MCF 10A (cell line): Measurements from ENCODE around the gene OR2H1. TPM values are rescaled to one million over a fixed set of nuclear protein-coding genes. Genes with fewer than 3 reads are reported as not detected.

Experiments used
- BruUV-seq: library from RNA; stranded (reverse); fragments of 400-500 nt; replicated peaks from 2 replicates; lab custom pipeline; 2021; lab: Mats Ljungman, UMichigan
- CTCF ChIA-PET: fragments of 300-600 bp; sonication (Branson Sonifier 250); formaldehyde crosslinking; extraction: SDS; loops from one replicate; lab custom pipeline; 2021; ENCODE audit warnings: antibody characterized with exemption, inconsistent platforms; lab: Yijun Ruan, JAX
- POLR2A ChIA-PET: fragments of 300-600, 350-650 bp; sonication (Branson Sonifier 250); formaldehyde crosslinking; extraction: SDS; loops from one replicate; lab custom pipeline; 2020; ENCODE audit warnings: antibody characterized with exemption, inconsistent platforms; lab: Yijun Ruan, JAX
- DNase-seq: peaks from one replicate; pipeline ENCODE4 v3.0.0-alpha.2; 2018; ENCODE audit not compliant: unreplicated experiment
- H3K27ac Mint-ChIP-seq: one replicate; pipeline ENCODE4 v1.8.0; 2022; ENCODE audit warnings: mild to moderate bottlenecking, low read depth, mixed read lengths; ENCODE audit not compliant: unreplicated experiment
- H3K27me3 Mint-ChIP-seq: one replicate; pipeline ENCODE4 v1.8.0; 2022; ENCODE audit warnings: mixed read lengths; ENCODE audit not compliant: insufficient read depth, unreplicated experiment
- H3K36me3 Mint-ChIP-seq: one replicate; pipeline ENCODE4 v1.8.0; 2022; ENCODE audit warnings: mild to moderate bottlenecking, moderate library complexity, mixed read lengths; ENCODE audit not compliant: insufficient read depth, unreplicated experiment
- H3K4me1 Mint-ChIP-seq: one replicate; pipeline ENCODE4 v1.8.0; 2022; ENCODE audit warnings: mixed read lengths; ENCODE audit not compliant: insufficient read depth, unreplicated experiment
- H3K4me3 Mint-ChIP-seq: one replicate; pipeline ENCODE4 v1.8.0; 2022; ENCODE audit warnings: mild to moderate bottlenecking, moderate library complexity, mixed read lengths; ENCODE audit not compliant: unreplicated experiment
- H3K9me3 Mint-ChIP-seq: one replicate; pipeline ENCODE4 v1.8.0; 2022; ENCODE audit warnings: mixed read lengths; ENCODE audit not compliant: unreplicated experiment
- CTCF ChIP-seq: fragments of 200-600 bp; IDR thresholded peaks from one replicate; pipeline ENCODE4 v1.8.0; 2022; ENCODE audit warnings: antibody characterized with exemption, mild to moderate bottlenecking; ENCODE audit not compliant: unreplicated experiment
- intact Hi-C: fragments of 100-400 bp; cut with micrococcal nuclease; formaldehyde crosslinking; loops from 2 replicates; pipeline ENCODE4 v1.14.1; 2022
- total RNA-seq: library from RNA; stranded (reverse); gene quantifications from 2 replicates; pipeline ENCODE4 v1.2.3, GENCODE V29; 2022

The OR2H1 gene
- total RNA-seq, 1 experiment from 2014 or later, result not detected

GRCh38 chr6:29507319-29507718 lies 50.4 kb downstream of the OR2H1 start:
- CTCF ChIA-PET, result no interaction called here
- Mint-ChIP-seq H3K27me3 (peaks cover 50% of the 10 kb centered on the region), H3K4me1 (peaks cover 6% of the 10 kb centered on the region)

GRCh38 chr6:29509239-29509638 lies 52.3 kb downstream of the OR2H1 start:
- Mint-ChIP-seq H3K36me3 (no peaks in the 10 kb centered on the region), H3K4me1 (no peaks in the 10 kb centered on the region), H3K27ac (no peak overlapping the region), H3K27me3 (peaks cover 50% of the 10 kb centered on the region), H3K4me3 (no peak overlapping the region), H3K9me3 (no peaks in the 10 kb centered on the region)
- BruUV-seq, result no TSS peak
- intact Hi-C loops, result no loop called here
- POLR2A ChIA-PET, result no interaction called here
- no peak for DNase-seq
- CTCF ChIA-PET, result no interaction called here
- no peak for TF ChIP-seq CTCF

More at GRCh38 chr6:29507319-29507718, 50.4 kb downstream of the OR2H1 start:
- H3K9me3 Mint-ChIP-seq, result no peaks in the 10 kb centered on the region
- POLR2A ChIA-PET, result no interaction called here
- TF ChIP-seq CTCF, result no peak
- H3K27ac Mint-ChIP-seq, result no peak overlapping the region
- no peak for DNase-seq
- intact Hi-C loops, result no loop called here
- no peak overlapping the region for H3K4me3 Mint-ChIP-seq
- H3K36me3 Mint-ChIP-seq, result no peaks in the 10 kb centered on the region
- BruUV-seq, result no TSS peak

- POLR2A ChIA-PET, result no interaction called here
- BruUV-seq, result no TSS peak
- CTCF ChIA-PET, result no interaction called here
- Mint-ChIP-seq H3K27me3 (peaks cover 50% of the 10 kb centered on the region), H3K27ac (peak overlapping the region; percentile 14), H3K4me3 (no peak overlapping the region), H3K36me3 (no peaks in the 10 kb centered on the region), H3K4me1 (no peaks in the 10 kb centered on the region), H3K9me3 (no peaks in the 10 kb centered on the region)
- DNase-seq, result no peak
- intact Hi-C loops, result no loop called here
- no peak for TF ChIP-seq CTCF
Measured at GRCh38 chr6:29509711-29510110, 52.8 kb downstream of the OR2H1 start.

- intact Hi-C loops, result no loop called here
- Mint-ChIP-seq H3K36me3 (no peaks in the 10 kb centered on the region), H3K9me3 (no peaks in the 10 kb centered on the region), H3K27ac (peak overlapping the region; percentile 14), H3K4me3 (no peak overlapping the region), H3K4me1 (no peaks in the 10 kb centered on the region), H3K27me3 (peaks cover 50% of the 10 kb centered on the region)
- POLR2A ChIA-PET, result no interaction called here
- no peak for DNase-seq
- CTCF ChIA-PET, result no interaction called here
- no peak for TF ChIP-seq CTCF
- no TSS peak for BruUV-seq
Measured at GRCh38 chr6:29510202-29510601, 53.2 kb downstream of the OR2H1 start.
